HG03571 (cell line): Measurements from ENCODE around the gene PRPSAP1.
"Not testable (repeated sequence)": the region's sequence is repeated elsewhere in the genome, so short reads cannot be mapped to it uniquely, and the experiment has no call there.

Experiments used
- ATAC-seq: cut with Tn5 transposase; IDR thresholded peaks from one replicate; pipeline ENCODE4 v1.9.1; 2021; ENCODE audit not compliant: unreplicated experiment

The PRPSAP1 gene

DNA sequence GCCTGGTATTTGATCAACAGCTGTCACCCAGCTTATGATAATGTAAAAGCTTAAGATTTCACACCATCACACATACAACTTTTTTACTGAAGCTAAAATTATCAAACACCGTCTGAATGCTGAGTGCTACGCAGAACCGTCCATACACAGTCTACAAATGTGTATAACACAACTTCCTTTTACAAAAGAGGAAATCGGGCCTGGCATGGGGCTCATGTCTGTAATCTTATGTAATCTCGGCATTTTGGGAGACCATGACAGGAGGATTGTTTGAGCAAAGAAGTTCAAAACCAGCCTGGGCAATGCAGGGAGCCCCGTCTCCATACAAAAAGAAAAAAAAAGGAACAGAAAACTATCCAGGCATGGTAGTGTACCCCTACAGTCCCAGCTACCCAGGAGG lies 26.0 kb downstream of the PRPSAP1 start:
- ATAC-seq = no peak

DNA sequence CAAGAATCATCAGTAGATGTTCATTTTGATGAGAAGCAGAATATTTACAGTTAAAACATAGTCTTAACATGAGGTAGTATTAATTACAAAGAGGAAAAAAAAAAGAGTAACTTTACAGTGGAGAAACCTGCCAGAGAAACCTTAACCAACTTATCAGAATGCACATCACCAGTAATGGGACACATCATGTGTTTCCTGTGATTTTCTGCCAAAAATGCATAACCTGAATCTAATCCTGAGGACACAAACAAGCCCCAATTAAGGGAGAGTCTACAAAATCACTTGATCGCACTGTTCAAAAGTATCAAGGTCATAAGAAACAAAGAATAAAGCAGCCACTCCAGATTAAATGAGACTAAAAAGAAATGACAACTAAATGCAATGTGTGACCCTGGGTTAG lies 27.4 kb downstream of the PRPSAP1 start:
- no peak for ATAC-seq

- no peak for ATAC-seq
Observed at GRCh38 chr17:76318586-76318985, 35.1 kb downstream of the PRPSAP1 start.

DNA sequence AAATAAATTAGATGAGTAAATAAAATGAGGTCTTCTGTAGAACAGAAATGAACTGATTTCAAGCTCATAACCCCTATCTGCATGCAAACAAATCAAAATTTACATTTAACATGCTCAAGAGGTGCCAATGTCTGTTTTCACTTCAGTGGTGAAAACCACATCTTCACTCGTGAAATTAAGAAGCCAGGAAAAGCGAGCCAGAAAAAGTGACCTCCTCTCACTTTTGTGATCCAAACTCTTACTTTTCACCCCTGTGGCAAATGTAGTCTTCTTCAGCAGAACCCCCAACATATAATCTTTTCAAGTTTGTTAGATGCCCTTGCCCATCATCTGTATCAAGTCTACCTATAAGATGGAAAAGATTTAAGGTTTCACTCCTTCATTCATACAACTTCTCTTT lies 36.2 kb downstream of the PRPSAP1 start:
- ATAC-seq = no peak

DNA sequence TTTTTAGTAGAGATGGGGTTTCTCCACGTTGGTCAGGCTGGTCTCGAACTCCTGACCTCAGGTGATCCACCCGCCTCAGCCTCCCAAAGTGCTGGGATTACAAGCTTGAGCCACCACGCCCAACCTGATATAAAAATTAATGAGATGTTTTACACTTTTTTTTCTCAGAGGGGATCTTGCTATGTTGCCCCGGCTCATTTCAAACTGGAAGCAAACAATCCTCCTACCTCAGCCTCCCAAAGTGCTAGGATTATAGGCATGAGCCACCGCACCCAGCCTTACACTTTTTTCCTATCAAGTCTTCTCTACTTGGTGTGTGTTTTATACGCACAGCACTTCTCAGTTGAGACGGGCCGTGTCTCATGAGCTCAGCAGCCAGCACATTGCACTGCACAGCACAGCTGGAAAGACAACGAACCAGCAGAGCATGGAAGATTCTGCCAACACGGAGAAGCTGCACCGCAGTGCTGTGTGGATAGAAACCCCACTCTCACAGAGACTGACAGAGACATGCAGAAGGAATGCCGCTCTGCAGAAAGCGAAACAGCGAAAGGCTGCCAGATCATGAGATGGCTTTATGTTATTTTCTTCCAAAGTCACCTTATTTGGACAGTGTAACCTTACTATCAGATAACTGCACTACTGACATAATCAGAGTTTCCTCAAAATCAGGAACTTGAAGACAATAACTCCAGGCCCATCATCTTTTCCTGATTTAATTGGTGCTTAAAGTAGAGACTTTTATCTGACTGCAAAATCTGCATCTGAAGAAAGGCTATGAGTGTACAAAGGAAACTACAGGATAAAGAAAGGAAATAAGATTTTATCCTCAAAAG lies 39.1 kb downstream of the PRPSAP1 start:
- ATAC-seq = no peak

- no peak for ATAC-seq
Observed at GRCh38 chr17:76312735-76313134, 41.0 kb downstream of the PRPSAP1 start.

GRCh38 chr17:76309461-76309860 lies 44.3 kb downstream of the PRPSAP1 start:
- no peak for ATAC-seq

DNA sequence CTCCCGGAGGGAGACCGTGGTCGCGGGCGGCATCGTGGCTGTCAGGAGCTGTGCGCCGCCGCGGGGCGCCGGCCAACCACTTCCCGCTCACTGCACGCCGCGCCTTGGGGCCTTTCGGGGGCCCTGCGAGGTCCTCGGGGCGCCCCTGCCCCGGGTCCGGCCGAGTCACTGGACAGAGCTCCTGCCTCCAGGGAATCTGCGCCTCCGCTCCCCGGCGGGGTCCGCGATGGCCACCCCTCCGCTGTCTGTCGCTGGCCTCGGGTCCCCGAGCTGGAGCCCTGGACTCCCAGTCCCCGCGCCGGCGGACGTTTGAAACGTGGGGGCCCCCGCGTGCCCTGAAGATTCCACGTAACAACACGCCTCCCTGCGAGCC lies 45.8 kb downstream of the PRPSAP1 start, which contains the start of gene QRICH2:
Gene QRICH2 (minus strand): TSS at position 311 of the 373 bp plus-strand sequence. CDS start 278 bp downstream, at position 33.
- no peak for ATAC-seq

- ATAC-seq = no peak
Observed at GRCh38 chr17:76307299-76307965, 46.3 kb downstream of the PRPSAP1 start.

DNA sequence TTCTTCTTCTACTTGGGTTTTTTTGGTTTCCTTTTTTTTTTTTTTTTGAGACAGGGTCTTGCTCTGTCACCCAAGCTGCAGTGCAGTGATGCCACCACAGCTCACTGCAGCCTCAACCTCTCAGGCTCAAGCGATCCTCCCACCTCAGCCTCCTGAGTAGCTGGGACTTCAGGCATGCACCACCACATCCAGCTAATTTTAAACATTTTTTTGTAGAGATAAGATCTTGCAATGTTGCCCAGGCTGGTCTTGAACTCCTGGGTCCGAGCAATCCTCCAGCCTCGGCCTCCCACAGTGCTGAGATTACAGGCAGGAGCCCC lies 48.6 kb downstream of the PRPSAP1 start:
- ATAC-seq = not testable (repeated sequence)

GRCh38 chr17:76304226-76305134 lies 49.2 kb downstream of the PRPSAP1 start:
- ATAC-seq = no peak

GRCh38 chr17:76297436-76297835 lies 56.3 kb downstream of the PRPSAP1 start:
- no peak for ATAC-seq

- no peak for ATAC-seq
Observed at GRCh38 chr17:76296889-76297288, 56.8 kb downstream of the PRPSAP1 start.

DNA sequence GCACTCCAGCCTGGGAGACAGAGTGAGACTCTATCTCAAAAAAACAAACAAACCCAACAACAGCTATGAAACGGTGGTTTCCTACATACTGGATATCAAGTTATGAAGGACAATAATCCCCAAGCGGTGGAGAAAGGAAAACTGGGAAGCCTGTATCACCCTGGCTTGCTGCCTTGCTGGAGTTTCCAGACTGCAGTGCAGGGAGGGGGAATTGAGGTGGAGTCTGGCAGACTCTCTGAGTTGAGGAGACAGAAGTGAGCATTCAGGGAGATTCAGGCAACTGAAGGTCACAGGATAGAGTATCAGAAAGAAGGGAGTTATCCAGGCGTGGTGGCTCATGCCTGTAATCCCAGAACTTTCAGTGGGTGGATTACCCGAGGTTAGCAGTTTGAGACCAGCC lies 57.5 kb downstream of the PRPSAP1 start:
- ATAC-seq = no peak

- no peak for ATAC-seq
Observed at GRCh38 chr17:76293106-76293505, 60.6 kb downstream of the PRPSAP1 start.

- ATAC-seq = no peak
Observed at GRCh38 chr17:76292567-76292966, 61.1 kb downstream of the PRPSAP1 start.

DNA sequence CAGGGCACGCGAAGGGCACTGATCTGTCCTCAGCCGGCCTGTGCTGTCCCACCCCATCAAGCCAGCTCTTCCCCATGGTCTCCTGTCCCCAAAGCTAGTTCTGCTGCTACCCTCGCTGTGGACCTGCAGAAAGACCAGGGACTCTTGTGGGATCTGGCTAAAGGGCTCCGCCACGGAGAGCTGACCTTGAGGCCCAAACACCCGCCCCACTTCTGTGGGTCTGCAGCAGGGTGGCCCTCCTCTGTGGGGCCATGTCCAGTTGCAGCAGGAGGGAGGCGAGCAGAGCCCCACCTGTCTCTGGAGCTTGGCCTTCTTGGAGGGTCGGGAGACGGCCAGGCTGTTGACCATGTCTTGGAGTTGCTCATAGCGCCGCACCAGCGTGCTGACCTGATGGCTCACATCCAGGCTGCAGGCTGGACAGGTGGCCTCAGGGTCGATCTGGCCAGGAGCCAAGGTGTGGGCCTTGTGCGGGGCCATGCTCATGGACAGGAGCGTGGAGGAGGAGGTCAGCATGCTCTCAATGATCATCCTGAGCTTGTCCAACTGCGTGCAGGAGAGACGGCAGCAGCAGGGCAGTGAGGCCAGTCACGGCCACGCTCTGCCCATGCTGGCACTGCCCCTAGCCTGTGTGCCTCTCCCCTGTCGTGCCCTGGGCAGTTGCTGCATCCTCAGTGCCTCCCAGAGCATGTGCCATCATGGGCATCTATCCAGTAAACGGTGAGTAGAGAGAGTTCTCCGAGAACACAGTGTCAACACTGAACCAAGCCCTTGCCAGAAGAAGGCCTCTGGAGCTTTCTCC lies 71.9 kb downstream of the PRPSAP1 start:
- no peak for ATAC-seq

DNA sequence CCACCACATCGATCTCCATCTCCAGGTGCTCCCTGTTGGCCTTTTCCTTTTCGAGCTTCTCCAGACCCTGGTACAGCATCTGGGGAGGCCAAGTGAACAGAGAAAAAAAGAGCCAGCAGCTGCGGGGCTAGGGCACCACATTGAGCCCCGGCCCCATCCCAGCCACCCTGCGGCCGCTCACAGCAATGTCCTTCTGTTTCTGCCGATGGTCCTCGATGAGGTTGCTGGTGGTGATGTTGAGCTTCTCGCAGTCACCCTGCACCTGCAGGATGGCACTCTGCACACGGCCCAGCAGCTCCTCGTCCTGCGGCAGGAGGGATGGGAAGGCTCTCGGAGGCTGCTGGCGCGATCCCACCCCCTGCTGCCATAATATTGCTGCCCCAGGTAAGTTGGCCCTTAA lies 73.1 kb downstream of the PRPSAP1 start:
- no peak for ATAC-seq

GRCh38 chr17:76279742-76280287 lies 73.9 kb downstream of the PRPSAP1 start:
- no peak for ATAC-seq

GRCh38 chr17:76278952-76279741 lies 74.6 kb downstream of the PRPSAP1 start:
- ATAC-seq = no peak
